GM12865 (cell line): ENCODE results near the gene PFN1.

Experiments used
- DNase-seq: peaks from one replicate; pipeline ENCODE4 v3.0.0; 2010; ENCODE audit warnings: low read depth
- H3K4me3 ChIP-seq: 2 replicates; pipeline ENCODE4 v1.5.1; 2011; ENCODE audit warnings: mild to moderate bottlenecking, low read depth, low read length, control low read depth
- TF ChIP-seq, protein P1 (sequence below): IDR thresholded peaks from 2 replicates; pipeline ENCODE4 v1.5.1; 2011; ENCODE audit warnings: low read length, control low read depth, low read depth, inconsistent platforms; ENCODE audit not compliant: insufficient read depth; ENCODE audit errors: missing control alignments

Gene PFN1

DNA sequence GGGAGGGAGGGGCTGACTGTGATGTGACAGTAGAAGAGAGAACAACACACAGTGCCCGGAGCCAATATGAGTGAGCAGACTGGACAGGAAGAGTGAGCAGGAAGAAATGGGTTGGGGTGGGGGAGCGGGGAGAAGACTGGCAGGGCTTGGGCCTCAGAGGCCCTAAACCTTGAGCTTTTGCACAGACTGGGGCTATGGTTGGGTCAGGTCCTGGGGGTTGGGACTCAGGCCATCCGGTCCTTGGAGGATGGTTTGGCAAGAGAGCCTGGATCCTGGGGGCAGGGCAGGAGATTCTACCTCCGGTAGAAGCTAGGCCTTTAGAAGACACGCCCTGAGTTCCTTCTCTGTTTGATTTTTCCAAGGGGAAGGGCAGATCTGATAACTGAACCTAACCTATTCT, 38.1 kb upstream of the PFN1 start:
- peak; percentile 20 for DNase-seq
- peak overlapping the region; percentile 66 for H3K4me3 ChIP-seq
- TF ChIP-seq, protein P1, sequence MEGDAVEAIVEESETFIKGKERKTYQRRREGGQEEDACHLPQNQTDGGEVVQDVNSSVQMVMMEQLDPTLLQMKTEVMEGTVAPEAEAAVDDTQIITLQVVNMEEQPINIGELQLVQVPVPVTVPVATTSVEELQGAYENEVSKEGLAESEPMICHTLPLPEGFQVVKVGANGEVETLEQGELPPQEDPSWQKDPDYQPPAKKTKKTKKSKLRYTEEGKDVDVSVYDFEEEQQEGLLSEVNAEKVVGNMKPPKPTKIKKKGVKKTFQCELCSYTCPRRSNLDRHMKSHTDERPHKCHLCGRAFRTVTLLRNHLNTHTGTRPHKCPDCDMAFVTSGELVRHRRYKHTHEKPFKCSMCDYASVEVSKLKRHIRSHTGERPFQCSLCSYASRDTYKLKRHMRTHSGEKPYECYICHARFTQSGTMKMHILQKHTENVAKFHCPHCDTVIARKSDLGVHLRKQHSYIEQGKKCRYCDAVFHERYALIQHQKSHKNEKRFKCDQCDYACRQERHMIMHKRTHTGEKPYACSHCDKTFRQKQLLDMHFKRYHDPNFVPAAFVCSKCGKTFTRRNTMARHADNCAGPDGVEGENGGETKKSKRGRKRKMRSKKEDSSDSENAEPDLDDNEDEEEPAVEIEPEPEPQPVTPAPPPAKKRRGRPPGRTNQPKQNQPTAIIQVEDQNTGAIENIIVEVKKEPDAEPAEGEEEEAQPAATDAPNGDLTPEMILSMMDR = no peak

DNA sequence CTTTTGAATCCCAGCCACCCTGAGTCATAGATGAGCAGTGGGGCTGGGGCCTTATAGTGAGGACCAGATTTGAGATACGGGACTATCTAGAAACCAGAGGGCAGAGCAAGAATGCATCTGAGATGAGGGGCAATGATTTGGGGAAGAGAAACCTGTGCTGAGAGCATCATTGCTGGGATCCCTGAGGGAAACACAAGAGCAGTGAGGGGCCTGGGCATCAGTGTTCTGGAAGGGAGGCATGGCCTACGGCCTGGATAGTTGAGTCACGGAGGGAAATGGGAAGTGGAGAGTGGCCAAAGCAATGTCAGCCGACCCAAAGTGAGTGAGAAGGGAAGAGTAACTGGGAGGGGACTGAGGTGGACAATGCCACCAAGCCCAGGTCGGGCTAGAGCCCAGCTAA, 34.0 kb upstream of the PFN1 start:
- DNase-seq = no peak
- TF ChIP-seq, protein P1 = no peak
- no peak overlapping the region for H3K4me3 ChIP-seq

DNA sequence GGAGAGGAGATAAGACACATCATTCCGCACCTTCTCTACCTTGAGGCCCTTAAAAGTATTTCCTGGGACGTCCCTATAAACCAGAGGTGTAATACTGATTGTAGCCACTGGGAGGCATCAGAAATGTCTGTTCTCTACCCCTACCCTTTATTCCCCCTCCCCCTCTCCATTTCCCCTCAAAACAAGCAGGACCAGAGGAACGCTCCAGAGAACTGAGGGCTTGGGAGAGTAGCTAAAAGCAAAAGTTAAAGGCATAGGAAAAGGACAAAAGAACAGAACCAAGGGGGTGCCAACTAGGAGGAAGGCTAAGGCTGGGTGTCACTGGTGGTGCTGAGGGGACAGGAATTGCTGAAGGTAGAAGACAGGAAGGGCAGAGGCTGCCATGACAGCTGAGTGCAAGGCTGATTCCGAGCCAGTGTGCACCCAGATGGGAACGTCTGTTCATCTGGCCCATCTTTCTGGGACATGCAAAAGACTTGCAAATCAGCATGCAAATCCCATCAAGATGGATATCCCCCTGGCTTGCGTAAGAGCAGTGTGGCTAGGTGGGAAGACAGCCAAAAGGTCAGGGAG, 32.4 kb upstream of the PFN1 start:
- H3K4me3 ChIP-seq = no peak overlapping the region
- DNase-seq = peak; percentile 73
- TF ChIP-seq, protein P1 = peak; percentile 60

DNA sequence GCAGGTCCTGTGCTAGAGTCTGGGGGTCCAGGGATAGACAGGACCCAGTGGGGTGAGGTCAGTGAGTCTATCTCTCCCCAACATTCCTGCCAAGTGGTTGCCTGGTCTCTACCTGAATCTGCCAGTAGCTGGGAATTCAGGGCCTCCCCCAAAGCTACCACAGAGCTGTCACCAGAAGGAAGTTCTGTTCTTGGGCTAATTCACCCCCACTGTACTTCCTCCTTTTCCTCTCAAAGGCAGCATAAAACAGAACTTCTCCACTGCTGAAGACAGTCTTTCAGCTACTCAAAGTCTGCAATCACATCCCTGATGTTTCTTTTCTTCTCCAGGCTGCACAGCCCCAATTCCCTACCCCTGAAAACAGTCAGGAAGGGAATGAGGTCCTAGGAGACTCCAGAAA, 30.4 kb upstream of the PFN1 start:
- no peak overlapping the region for H3K4me3 ChIP-seq
- TF ChIP-seq, protein P1 = no peak
- DNase-seq = no peak

DNA sequence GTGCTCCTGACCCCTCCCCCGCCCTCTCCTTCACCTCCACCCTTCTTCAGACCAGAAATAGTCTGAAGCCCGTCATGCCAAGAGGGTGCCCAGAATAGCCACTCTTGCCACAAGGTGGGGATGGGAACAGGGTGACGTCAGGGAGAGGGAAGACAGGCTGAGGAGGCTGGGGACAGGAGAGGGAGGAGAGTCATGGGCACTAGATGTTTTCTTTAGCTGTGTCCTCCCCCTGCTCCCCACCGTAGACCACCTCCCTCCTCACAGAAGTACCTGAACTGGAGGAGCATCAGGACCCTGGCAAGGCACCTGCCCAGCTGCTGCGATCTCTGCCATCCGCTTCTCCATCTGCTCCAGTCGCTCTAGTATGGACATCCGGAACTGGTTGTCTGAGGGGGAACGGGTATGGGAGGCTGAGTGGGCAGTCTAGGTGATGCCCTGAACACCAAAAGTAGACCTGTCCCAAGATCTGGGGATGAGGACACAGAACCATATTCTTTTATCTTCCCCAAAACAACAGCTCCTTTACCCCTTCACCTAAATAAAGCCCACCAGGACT, 25.9 kb upstream of the PFN1 start:
- no peak overlapping the region for H3K4me3 ChIP-seq
- no peak for DNase-seq
- TF ChIP-seq, protein P1 = no peak

DNA sequence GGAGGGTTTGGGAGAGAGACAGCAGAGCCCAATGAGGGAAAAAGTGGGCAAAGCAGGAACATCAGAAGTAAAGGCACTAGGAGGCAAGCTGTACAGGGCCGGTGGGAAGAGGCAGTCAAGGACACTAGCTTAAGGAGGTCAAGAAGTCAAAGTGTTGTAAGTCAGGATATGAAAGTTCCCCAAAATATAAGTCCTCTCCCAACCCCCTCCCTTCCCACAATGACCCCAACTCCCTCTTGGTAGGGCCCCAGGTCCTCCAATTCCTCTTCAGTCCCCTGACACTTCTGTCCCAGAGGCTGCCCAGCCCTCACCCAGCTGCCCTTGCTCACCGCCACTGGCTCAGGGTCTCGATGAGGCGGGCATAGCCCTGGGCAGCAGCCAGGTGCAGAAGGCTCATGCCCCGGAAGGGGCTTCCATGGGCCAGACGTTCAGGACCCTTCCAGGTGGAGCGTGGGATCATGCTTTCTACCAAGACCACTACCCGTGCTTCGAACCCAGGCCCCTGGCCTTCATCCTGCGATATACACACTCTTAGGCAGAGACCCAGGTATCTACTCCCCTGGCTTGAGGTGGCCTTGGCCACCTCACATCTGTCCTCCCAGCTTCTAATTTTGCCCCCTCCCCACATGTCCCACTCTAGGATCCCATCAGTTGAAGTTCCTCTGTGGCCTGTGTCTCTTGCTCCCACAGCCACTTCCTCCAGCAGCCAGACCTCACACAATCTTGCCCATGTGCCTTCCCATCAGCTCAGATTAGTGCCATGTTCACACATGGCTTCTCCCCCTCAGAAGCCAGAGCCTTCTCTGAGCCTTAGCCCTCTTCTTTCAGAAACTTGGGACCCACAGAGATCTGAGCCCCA, 25.2 kb upstream of the PFN1 start:
- H3K4me3 ChIP-seq = no peak overlapping the region
- DNase-seq = no peak
- TF ChIP-seq, protein P1 = no peak
